Measurements from ENCODE around the gene CPEB4. TPM values are rescaled to one million over a fixed set of nuclear protein-coding genes. Genes with fewer than 3 reads are reported as not detected.

Gene CPEB4
- total RNA-seq, 1 donor from 2014 or later: 20.9 TPM

DNA sequence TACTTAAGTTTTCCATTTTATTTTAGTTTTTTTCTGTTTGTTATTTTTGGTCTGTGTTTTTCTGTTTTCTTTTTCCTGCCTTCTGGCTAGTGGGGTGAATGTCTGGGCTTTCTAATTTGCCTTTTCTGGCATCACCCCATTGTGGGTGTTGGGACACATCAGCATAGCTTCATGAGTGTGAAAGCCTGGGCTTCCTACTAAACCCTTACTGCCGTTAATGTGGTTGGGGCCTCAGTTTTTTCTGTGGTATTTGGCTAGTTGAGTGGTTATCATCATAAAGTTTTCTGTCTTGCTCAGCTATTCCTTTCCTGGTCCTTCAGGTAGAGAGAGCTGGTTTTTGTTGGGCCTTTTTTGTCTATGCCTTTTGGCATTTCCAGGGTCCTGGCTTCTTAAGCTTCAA is 122.2 kb downstream of the CPEB4 start:
- H3K36me3 ChIP-seq (ENCODE audit: control insufficient read depth, insufficient read depth, low read length): no peaks in the 10 kb centered on the region

DNA sequence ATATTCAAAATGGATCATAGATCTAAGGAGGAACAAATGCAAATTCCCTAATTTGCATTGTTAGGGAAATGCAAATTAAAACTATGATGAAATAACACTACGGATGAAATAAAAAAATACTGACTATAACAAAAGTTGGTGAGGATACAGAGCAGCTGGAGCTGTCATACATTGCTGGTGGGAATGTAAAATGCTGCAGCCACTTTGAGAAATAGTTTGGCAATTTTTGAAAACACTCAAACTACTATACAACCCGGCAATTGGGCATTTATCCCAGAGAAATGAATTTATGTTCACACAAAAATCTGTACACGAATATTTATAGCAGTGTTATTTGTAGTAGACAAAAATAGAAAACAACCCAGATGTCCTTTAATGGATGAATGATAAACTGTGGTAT is 123.3 kb downstream of the CPEB4 start:
- Histone ChIP-seq H3K27me3 (ENCODE audit: control insufficient read depth, insufficient read depth, low read length) (no peaks in the 10 kb centered on the region), H3K4me3 (ENCODE audit: low read depth, low read length) (no peak overlapping the region), H3K36me3 (ENCODE audit: control insufficient read depth, insufficient read depth, low read length) (no peaks in the 10 kb centered on the region)
- no peak for DNase-seq (ENCODE audit: low read depth)
- TF ChIP-seq, protein P1, sequence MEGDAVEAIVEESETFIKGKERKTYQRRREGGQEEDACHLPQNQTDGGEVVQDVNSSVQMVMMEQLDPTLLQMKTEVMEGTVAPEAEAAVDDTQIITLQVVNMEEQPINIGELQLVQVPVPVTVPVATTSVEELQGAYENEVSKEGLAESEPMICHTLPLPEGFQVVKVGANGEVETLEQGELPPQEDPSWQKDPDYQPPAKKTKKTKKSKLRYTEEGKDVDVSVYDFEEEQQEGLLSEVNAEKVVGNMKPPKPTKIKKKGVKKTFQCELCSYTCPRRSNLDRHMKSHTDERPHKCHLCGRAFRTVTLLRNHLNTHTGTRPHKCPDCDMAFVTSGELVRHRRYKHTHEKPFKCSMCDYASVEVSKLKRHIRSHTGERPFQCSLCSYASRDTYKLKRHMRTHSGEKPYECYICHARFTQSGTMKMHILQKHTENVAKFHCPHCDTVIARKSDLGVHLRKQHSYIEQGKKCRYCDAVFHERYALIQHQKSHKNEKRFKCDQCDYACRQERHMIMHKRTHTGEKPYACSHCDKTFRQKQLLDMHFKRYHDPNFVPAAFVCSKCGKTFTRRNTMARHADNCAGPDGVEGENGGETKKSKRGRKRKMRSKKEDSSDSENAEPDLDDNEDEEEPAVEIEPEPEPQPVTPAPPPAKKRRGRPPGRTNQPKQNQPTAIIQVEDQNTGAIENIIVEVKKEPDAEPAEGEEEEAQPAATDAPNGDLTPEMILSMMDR (IDR thresholded peaks at IDR 0.05; ENCODE audit: insufficient read depth, low read length, poor library complexity, severe bottlenecking): no peak

More for the DNA sequence above, 122.2 kb downstream of the CPEB4 start:
- TF ChIP-seq, protein P1 (IDR thresholded peaks at IDR 0.05; ENCODE audit: insufficient read depth, low read length, poor library complexity, severe bottlenecking): no peak
- DNase-seq (ENCODE audit: low read depth): no peak
- Histone ChIP-seq H3K27me3 (ENCODE audit: control insufficient read depth, insufficient read depth, low read length) (no peaks in the 10 kb centered on the region), H3K4me3 (ENCODE audit: low read depth, low read length) (no peak overlapping the region)

Other genes with a start within 250 kb of the CPEB4 start
- not detected in 2 replicates for gene C5orf47, start 100.8 kb downstream of the CPEB4 start, total RNA-seq
- not detected in 2 replicates for gene NSG2, start 157.4 kb downstream of the CPEB4 start, total RNA-seq

All from kidney epithelial cell (primary cell).